CD14-positive monocyte (primary cell): ENCODE data around the gene CD96. TPM values are rescaled to one million over a fixed set of nuclear protein-coding genes. Genes with fewer than 3 reads are reported as not detected.

ENCODE experiments used
- DNase-seq, 3 donors: peaks; one replicate each; pipeline ENCODE4 v3.0.0-alpha.2; 2011 to 2022
- H2AFZ ChIP-seq: 2 replicates; pipeline ENCODE4 v1.6.0; 2012; ENCODE audit warnings: mild to moderate bottlenecking, low read depth, low read length, inconsistent platforms; ENCODE audit not compliant: insufficient read depth, poor library complexity, severe bottlenecking
- H3K27ac ChIP-seq, 2 donors: 1 replicate in 1 of 2; 2 replicates in 1 of 2; pipeline ENCODE4 v1.5.1; 2012 to 2013; ENCODE audit warnings: low read length in 2 of 2, control low read depth in 1 of 2, inconsistent platforms in 1 of 2, low read depth in 1 of 2, mild to moderate bottlenecking in 1 of 2
- H3K27me3 ChIP-seq, 2 donors: one replicate each; pipeline versions ENCODE4 v1.6.0 to v1.6.1; 2011 to 2013; ENCODE audit warnings: low read length in 2 of 2; ENCODE audit not compliant: control insufficient read depth in 2 of 2, insufficient read depth in 2 of 2
- H3K36me3 ChIP-seq, 2 donors: replicated peaks in 1 of 2; 1 replicate in 1 of 2; 2 replicates in 1 of 2; pipeline versions ENCODE4 v1.5.1 to v1.6.1; 2012 to 2013; ENCODE audit warnings: low read length in 2 of 2, control low read depth in 1 of 2, inconsistent platforms in 1 of 2, mild to moderate bottlenecking in 1 of 2; ENCODE audit not compliant: insufficient read depth in 2 of 2, control insufficient read depth in 1 of 2
- H3K4me1 ChIP-seq, 2 donors: 1 replicate in 1 of 2; 2 replicates in 1 of 2; pipeline versions ENCODE4 v1.5.1 to v1.6.1; 2012 to 2013; ENCODE audit warnings: low read length in 2 of 2, control low read depth in 1 of 2, inconsistent platforms in 1 of 2, mild to moderate bottlenecking in 1 of 2, moderate library complexity in 1 of 2; ENCODE audit not compliant: insufficient read depth in 2 of 2, control insufficient read depth in 1 of 2
- H3K4me2 ChIP-seq: replicated peaks from 2 replicates; pipeline ENCODE3; 2012; ENCODE audit warnings: low read length, moderate library complexity, mild to moderate bottlenecking; ENCODE audit not compliant: poor library complexity, severe bottlenecking; ENCODE audit errors: extremely low read depth
- H3K4me3 ChIP-seq, 3 experiments: fragments of 200-600 bp in 1 of 3; sonication (generic) in 1 of 3; replicated peaks in 1 of 3; 1 replicate in 2 of 3; 2 replicates in 1 of 3; pipeline ENCODE4 v1.5.1; 2011 to 2013; ENCODE audit warnings: low read length in 3 of 3, mild to moderate bottlenecking in 3 of 3, control low read depth in 2 of 3, low read depth in 2 of 3, inconsistent platforms in 1 of 3, moderate library complexity in 1 of 3
- H3K79me2 ChIP-seq: 2 replicates; pipeline ENCODE4 v1.6.0; 2012; ENCODE audit warnings: mild to moderate bottlenecking, control low read depth, inconsistent platforms, low read length, moderate library complexity; ENCODE audit not compliant: insufficient read depth
- H3K9ac ChIP-seq: 2 replicates; pipeline ENCODE4 v1.6.0; 2017; ENCODE audit warnings: low read length, mild to moderate bottlenecking; ENCODE audit not compliant: insufficient read depth, poor library complexity, severe bottlenecking
- H3K9me3 ChIP-seq, 2 donors: replicated peaks in 1 of 2; 1 replicate in 1 of 2; 2 replicates in 1 of 2; pipeline versions ENCODE4 v1.5.1 to v1.6.1; 2012 to 2013; ENCODE audit warnings: low read length in 2 of 2, control low read depth in 1 of 2; ENCODE audit not compliant: control insufficient read depth in 1 of 2, insufficient read depth in 1 of 2
- H4K20me1 ChIP-seq: 2 replicates; pipeline ENCODE4 v1.6.0; 2012; ENCODE audit warnings: mild to moderate bottlenecking, low read length, control low read depth, moderate library complexity; ENCODE audit not compliant: insufficient read depth
- H3K27ac Mint-ChIP-seq, 7 donors: one replicate each; pipeline ENCODE4 v1.8.0; 2020; ENCODE audit warnings: mild to moderate bottlenecking in 7 of 7, mixed read lengths in 7 of 7, moderate library complexity in 6 of 7, inconsistent platforms in 2 of 7
- H3K27me3 Mint-ChIP-seq, 3 donors: one replicate each; pipeline ENCODE4 v1.8.0; 2021 to 2022; ENCODE audit warnings: low read depth in 3 of 3, mild to moderate bottlenecking in 3 of 3, mixed read lengths in 3 of 3, moderate library complexity in 3 of 3, inconsistent platforms in 1 of 3
- H3K36me3 Mint-ChIP-seq, 2 donors: one replicate each; pipeline ENCODE4 v1.8.0; 2020; ENCODE audit warnings: mixed read lengths in 2 of 2, inconsistent platforms in 1 of 2, mild to moderate bottlenecking in 1 of 2
- H3K4me1 Mint-ChIP-seq: one replicate; pipeline ENCODE4 v1.8.0; 2020; ENCODE audit warnings: mild to moderate bottlenecking, mixed read lengths
- H3K4me3 Mint-ChIP-seq, 2 donors: one replicate each; pipeline ENCODE4 v1.8.0; 2020; ENCODE audit warnings: mild to moderate bottlenecking in 2 of 2, mixed read lengths in 2 of 2, moderate library complexity in 1 of 2
- H3K9me3 Mint-ChIP-seq, 7 donors: one replicate each; pipeline ENCODE4 v1.8.0; 2020 to 2022; ENCODE audit warnings: mixed read lengths in 7 of 7, mild to moderate bottlenecking in 6 of 7, moderate library complexity in 6 of 7, inconsistent platforms in 2 of 7
- WGBS: methylation state at CpG from one replicate; pipeline ENCODE4 v1.1.5; 2013; ENCODE audit warnings: missing lambda C conversion rate; ENCODE audit not compliant: insufficient coverage; 5-methylcytosine and 5-hydroxymethylcytosine counted together
- intact Hi-C, 2 donors: fragments of 100-400 bp; cut with micrococcal nuclease; formaldehyde crosslinking; loops; one replicate each; pipeline versions ENCODE4 v1.15.0 to v1.15.1; 2023
- polyA plus RNA-seq, 3 donors: library from polyadenylated mRNA; depleted of rRNA in 1 of 3; unstranded in 2 of 3; stranded (reverse) in 1 of 3; fragments of 300-500 nt in 2 of 3; fragments of >200 nt in 1 of 3; fragmentation: Illumina TruSeq in 2 of 3; gene quantifications; 1 replicate in 2 of 3; 2 replicates in 1 of 3; pipeline ENCODE4 v1.2.3, GENCODE V29; 2012 to 2021
- TF ChIP-seq, protein P1 (sequence below): fragments of 200-600 bp; IDR thresholded peaks from one replicate; pipeline ENCODE4 v1.8.0; 2022; ENCODE audit warnings: antibody characterized with exemption, mild to moderate bottlenecking

CD96 gene
- polyA plus RNA-seq, 3 donors = 0.05 to 0.97 (median 0.33) TPM

DNA sequence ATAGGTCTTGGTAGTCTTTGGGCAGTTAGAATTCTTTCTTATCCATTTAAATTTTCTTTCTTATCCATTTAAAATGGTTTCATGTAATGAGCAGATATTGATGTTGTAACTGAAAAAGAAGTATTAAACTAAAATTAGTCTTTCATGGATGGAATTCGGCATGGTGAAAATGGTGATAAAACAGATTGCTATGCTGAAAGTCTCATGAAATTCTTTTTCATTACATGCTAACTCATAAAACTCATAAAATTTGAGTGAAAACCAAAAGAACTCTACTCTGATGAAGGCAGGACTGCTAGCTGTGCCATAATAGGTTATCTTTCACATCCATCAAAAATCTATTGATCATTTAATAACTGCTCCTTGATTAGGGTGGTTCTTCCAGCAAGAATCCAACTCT, 3.9 kb upstream of the CD96 start:
- Histone ChIP-seq H3K4me2 (no peak overlapping the region), H2AFZ (no peak overlapping the region), H3K4me1 (peaks cover 0 to 5% of the 10 kb centered on the region in 2 donors), H3K4me3 (no peak overlapping the region), H4K20me1 (no peaks in the 10 kb centered on the region), H3K79me2 (no peaks in the 10 kb centered on the region), H3K36me3 (no peaks in the 10 kb centered on the region), H3K27ac (no peak overlapping the region), H3K9ac (no peak overlapping the region), H3K9me3 (no peaks in the 10 kb centered on the region), H3K27me3 (no peaks in the 10 kb centered on the region)
- Mint-ChIP-seq H3K9me3 (peaks cover 0 to 3% (median 0%) of the 10 kb centered on the region in 7 donors), H3K4me3 (no peak overlapping the region), H3K27ac (no peak overlapping the region), H3K27me3 (no peaks in the 10 kb centered on the region), H3K36me3 (no peaks in the 10 kb centered on the region), H3K4me1 (peaks cover 13% of the 10 kb centered on the region)
- WGBS = no CpG with 5 or more reads among the region's 1 CpG
- no peak for DNase-seq
- TF ChIP-seq, protein P1, sequence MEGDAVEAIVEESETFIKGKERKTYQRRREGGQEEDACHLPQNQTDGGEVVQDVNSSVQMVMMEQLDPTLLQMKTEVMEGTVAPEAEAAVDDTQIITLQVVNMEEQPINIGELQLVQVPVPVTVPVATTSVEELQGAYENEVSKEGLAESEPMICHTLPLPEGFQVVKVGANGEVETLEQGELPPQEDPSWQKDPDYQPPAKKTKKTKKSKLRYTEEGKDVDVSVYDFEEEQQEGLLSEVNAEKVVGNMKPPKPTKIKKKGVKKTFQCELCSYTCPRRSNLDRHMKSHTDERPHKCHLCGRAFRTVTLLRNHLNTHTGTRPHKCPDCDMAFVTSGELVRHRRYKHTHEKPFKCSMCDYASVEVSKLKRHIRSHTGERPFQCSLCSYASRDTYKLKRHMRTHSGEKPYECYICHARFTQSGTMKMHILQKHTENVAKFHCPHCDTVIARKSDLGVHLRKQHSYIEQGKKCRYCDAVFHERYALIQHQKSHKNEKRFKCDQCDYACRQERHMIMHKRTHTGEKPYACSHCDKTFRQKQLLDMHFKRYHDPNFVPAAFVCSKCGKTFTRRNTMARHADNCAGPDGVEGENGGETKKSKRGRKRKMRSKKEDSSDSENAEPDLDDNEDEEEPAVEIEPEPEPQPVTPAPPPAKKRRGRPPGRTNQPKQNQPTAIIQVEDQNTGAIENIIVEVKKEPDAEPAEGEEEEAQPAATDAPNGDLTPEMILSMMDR = no peak
- intact Hi-C loops = no loop called here

DNA sequence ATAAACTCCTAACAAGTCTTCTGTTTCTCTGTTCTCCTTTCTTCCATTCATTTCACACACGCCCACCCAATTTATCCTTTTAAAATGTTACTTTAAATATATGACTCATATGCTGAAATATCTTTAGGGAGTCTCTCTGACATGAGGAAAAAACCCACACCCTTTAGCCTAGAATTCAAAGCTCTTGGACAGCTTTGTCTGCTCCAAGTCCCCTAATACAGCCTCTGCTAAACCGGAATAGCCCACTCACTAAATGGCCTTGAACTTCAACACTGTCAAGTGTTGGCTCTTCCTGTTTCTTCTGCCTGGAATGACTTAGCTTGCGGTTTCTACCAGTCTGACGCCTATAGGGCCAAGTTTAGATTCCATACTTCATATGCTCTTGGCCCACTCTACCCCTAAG, 3.3 kb upstream of the CD96 start:
- Histone ChIP-seq H3K4me3 (no peak overlapping the region), H2AFZ (no peak overlapping the region), H3K27me3 (no peaks in the 10 kb centered on the region), H3K9me3 (no peaks in the 10 kb centered on the region), H3K4me1 (peaks cover 0 to 5% of the 10 kb centered on the region in 2 donors), H3K36me3 (no peaks in the 10 kb centered on the region), H3K4me2 (no peak overlapping the region), H3K79me2 (no peaks in the 10 kb centered on the region), H4K20me1 (no peaks in the 10 kb centered on the region), H3K27ac (no peak overlapping the region), H3K9ac (no peak overlapping the region)
- H3K4me1 Mint-ChIP-seq = peaks cover 13% of the 10 kb centered on the region
- peak overlapping the region in 1 of 7 donors; percentile 8 for H3K27ac Mint-ChIP-seq
- H3K27me3 Mint-ChIP-seq = no peaks in the 10 kb centered on the region
- H3K9me3 Mint-ChIP-seq = peaks cover 0 to 3% (median 0%) of the 10 kb centered on the region in 7 donors
- DNase-seq = no peak
- H3K4me3 Mint-ChIP-seq = no peak overlapping the region
- no peaks in the 10 kb centered on the region for H3K36me3 Mint-ChIP-seq
- intact Hi-C loops = no loop called here
- 3% methylated on average over 3 of the region's 4 CpGs for WGBS
- TF ChIP-seq, protein P1 = no peak
